SK-N-SH (cell line): ENCODE data around the gene ERC1.

Source experiments
- EP300 ChIP-seq, 2 experiments: IDR thresholded peaks; 2 replicates each; pipeline versions ENCODE4 v1.4.0 to v1.6.1; 2012; ENCODE audit warnings: borderline replicate concordance in 1 of 2, low read depth in 1 of 2, low read length in 1 of 2
- FOSL2 ChIP-seq: IDR thresholded peaks from 2 replicates; pipeline ENCODE4 v1.4.0; 2012; ENCODE audit warnings: low read depth, mild to moderate bottlenecking, moderate library complexity, borderline replicate concordance
- MXI1 ChIP-seq: IDR thresholded peaks from 2 replicates; pipeline ENCODE4 v1.6.1; 2012; ENCODE audit warnings: mild to moderate bottlenecking, low read depth, low read length, improper control_type of control experiment
- TF ChIP-seq, protein P1 (sequence below): fragments of 200-600 bp; sonication (generic); IDR thresholded peaks from 2 replicates; pipeline ENCODE4 v1.6.1; 2017; ENCODE audit warnings: antibody characterized with exemption, mild to moderate bottlenecking, moderate library complexity
- TF ChIP-seq, protein P2 (sequence below): IDR thresholded peaks from 2 replicates; pipeline ENCODE4 v1.4.0; 2012; ENCODE audit warnings: low read depth, borderline replicate concordance

DNA sequence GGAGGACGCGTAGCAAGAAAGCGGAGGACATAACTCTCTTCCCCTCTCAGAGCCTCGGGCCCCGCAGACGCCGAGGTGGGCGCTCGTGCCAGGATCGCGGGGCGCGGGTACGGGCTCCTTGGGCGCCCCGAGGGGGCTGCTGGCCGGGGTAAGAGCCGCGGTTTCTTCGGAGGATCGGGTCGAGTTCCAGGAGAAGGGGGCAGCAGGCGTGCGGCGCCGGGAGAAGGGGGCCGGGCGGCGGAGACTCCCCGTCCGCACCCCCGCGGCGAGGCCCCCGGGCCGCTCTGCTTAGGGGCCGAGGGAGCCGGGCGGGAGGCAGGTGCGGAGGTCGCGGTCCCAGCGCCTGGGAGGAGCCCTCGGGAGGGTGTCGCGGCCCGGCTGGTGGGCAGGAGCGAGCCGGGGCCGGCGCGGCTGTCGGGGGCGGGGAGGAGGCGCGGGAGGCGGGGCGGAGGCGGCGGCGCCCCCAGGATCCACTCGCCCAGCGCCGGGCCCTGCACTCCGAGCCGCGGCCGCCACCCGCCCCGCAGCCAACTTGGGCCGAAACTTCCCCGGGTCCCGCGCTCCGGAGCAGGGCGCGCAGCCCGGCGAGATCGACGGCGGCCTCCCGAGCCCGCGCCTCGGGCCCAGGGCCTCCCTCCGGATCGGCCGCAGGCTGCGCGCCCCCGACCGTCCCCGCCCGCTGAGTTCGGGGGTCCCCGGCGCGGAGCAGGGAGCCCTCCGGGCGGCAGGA, 539.0 kb downstream of the ERC1 start:
- TF ChIP-seq, protein P1, sequence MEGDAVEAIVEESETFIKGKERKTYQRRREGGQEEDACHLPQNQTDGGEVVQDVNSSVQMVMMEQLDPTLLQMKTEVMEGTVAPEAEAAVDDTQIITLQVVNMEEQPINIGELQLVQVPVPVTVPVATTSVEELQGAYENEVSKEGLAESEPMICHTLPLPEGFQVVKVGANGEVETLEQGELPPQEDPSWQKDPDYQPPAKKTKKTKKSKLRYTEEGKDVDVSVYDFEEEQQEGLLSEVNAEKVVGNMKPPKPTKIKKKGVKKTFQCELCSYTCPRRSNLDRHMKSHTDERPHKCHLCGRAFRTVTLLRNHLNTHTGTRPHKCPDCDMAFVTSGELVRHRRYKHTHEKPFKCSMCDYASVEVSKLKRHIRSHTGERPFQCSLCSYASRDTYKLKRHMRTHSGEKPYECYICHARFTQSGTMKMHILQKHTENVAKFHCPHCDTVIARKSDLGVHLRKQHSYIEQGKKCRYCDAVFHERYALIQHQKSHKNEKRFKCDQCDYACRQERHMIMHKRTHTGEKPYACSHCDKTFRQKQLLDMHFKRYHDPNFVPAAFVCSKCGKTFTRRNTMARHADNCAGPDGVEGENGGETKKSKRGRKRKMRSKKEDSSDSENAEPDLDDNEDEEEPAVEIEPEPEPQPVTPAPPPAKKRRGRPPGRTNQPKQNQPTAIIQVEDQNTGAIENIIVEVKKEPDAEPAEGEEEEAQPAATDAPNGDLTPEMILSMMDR: no peak
- no peak for TF ChIP-seq MXI1
- no peak for TF ChIP-seq EP300 (IDR thresholded peaks at IDR 0.05; ENCODE audit: borderline replicate concordance in 1 of 2, low read depth in 1 of 2, low read length in 1 of 2)
- no peak for TF ChIP-seq FOSL2
- TF ChIP-seq, protein P2, sequence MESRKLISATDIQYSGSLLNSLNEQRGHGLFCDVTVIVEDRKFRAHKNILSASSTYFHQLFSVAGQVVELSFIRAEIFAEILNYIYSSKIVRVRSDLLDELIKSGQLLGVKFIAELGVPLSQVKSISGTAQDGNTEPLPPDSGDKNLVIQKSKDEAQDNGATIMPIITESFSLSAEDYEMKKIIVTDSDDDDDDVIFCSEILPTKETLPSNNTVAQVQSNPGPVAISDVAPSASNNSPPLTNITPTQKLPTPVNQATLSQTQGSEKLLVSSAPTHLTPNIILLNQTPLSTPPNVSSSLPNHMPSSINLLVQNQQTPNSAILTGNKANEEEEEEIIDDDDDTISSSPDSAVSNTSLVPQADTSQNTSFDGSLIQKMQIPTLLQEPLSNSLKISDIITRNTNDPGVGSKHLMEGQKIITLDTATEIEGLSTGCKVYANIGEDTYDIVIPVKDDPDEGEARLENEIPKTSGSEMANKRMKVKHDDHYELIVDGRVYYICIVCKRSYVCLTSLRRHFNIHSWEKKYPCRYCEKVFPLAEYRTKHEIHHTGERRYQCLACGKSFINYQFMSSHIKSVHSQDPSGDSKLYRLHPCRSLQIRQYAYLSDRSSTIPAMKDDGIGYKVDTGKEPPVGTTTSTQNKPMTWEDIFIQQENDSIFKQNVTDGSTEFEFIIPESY: no peak
